HEK293 (cell line): ENCODE measurements around the gene COQ8A.

Experiments used
- CTCF ChIA-PET: fragments of 350-600 bp; formaldehyde crosslinking; extraction: SDS; loops from one replicate; lab custom pipeline; 2021; ENCODE audit warnings: antibody characterized with exemption; lab: Yijun Ruan, JAX
- POLR2A ChIA-PET: fragments of 300-600 bp; formaldehyde crosslinking; extraction: SDS; loops from one replicate; lab custom pipeline; 2020; ENCODE audit warnings: antibody characterized with exemption, inconsistent platforms; lab: Yijun Ruan, JAX
- H3K27ac ChIP-seq: fragments of 200-500 bp; sonication (Bioruptor generic); 2 replicates; pipeline ENCODE4 v1.5.1; 2014; ENCODE audit warnings: low read depth, low read length, control low read depth, inconsistent platforms; ENCODE audit errors: extremely low read depth
- H3K36me3 ChIP-seq, 2 experiments: fragments of 200-500 bp in 1 of 2; sonication (Bioruptor generic) in 1 of 2; 1 replicate in 1 of 2; 2 replicates in 1 of 2; pipeline ENCODE4 v1.5.1; 2014 to 2017; ENCODE audit warnings: inconsistent platforms in 2 of 2, low read length in 2 of 2; ENCODE audit not compliant: control insufficient read depth in 2 of 2, insufficient read depth in 1 of 2
- H3K4me1 ChIP-seq: fragments of 200-500 bp; sonication (Bioruptor generic); 2 replicates; pipeline ENCODE4 v1.5.1; 2014; ENCODE audit warnings: mild to moderate bottlenecking, low read length, inconsistent platforms; ENCODE audit not compliant: control insufficient read depth, insufficient read depth
- H3K4me3 ChIP-seq: 2 replicates; pipeline ENCODE4 v1.5.1; 2011; ENCODE audit warnings: low read depth, mild to moderate bottlenecking, control low read depth, low read length, moderate library complexity
- H3K9me3 ChIP-seq: fragments of 200-500 bp; sonication (Bioruptor generic); 2 replicates; pipeline ENCODE4 v1.5.1; 2014; ENCODE audit warnings: low read depth, low read length, inconsistent platforms; ENCODE audit not compliant: control insufficient read depth, insufficient read depth
- EGR2 ChIP-seq: fragments of 450-650 bp; formaldehyde crosslinking; IDR thresholded peaks from 2 replicates; pipeline ENCODE4 v1.5.1; 2016; ENCODE audit warnings: low read depth, missing biosample characterization, missing genetic modification characterization
- GFI1B ChIP-seq: fragments of 450-650 bp; formaldehyde crosslinking; IDR thresholded peaks from 2 replicates; pipeline ENCODE4 v1.5.1; 2016; ENCODE audit warnings: missing biosample characterization, missing genetic modification characterization
- MZF1 ChIP-seq: fragments of 450-650 bp; formaldehyde crosslinking; IDR thresholded peaks from 2 replicates; pipeline ENCODE4 v1.5.1; 2017; ENCODE audit warnings: missing biosample characterization, missing genetic modification characterization, borderline replicate concordance
- RBAK ChIP-seq: fragments of 450-650 bp; formaldehyde crosslinking; IDR thresholded peaks from 2 replicates; pipeline ENCODE4 v1.5.1; 2016; ENCODE audit warnings: missing biosample characterization, missing genetic modification characterization
- SCRT1 ChIP-seq: fragments of 450-650 bp; formaldehyde crosslinking; IDR thresholded peaks from 2 replicates; pipeline ENCODE4 v1.5.1; 2016; ENCODE audit warnings: missing biosample characterization, missing genetic modification characterization, borderline replicate concordance
- SETDB1 ChIP-seq: IDR thresholded peaks from one replicate; pipeline ENCODE4 v1.6.1; 2017; ENCODE audit warnings: mild to moderate bottlenecking, low read length, moderate library complexity, mixed read lengths; ENCODE audit not compliant: insufficient read length
- TRIM28 ChIP-seq: IDR thresholded peaks from 2 replicates; pipeline ENCODE4 v1.6.1; 2011; ENCODE audit warnings: low read length, control low read depth, borderline replicate concordance
- ZNF133 ChIP-seq: fragments of 450-650 bp; formaldehyde crosslinking; IDR thresholded peaks from 2 replicates; pipeline ENCODE4 v1.5.1; 2016; ENCODE audit warnings: missing biosample characterization, missing genetic modification characterization
- ZNF140 ChIP-seq: fragments of 450-650 bp; formaldehyde crosslinking; IDR thresholded peaks from 2 replicates; pipeline ENCODE4 v1.5.1; 2016; ENCODE audit warnings: missing biosample characterization, missing genetic modification characterization
- ZNF248 ChIP-seq: fragments of 450-650 bp; formaldehyde crosslinking; IDR thresholded peaks from 2 replicates; pipeline ENCODE4 v1.5.1; 2017; ENCODE audit warnings: missing biosample characterization, missing genetic modification characterization
- ZNF404 ChIP-seq: fragments of 450-650 bp; formaldehyde crosslinking; IDR thresholded peaks from 2 replicates; pipeline ENCODE4 v1.5.1; 2017; ENCODE audit warnings: missing biosample characterization, missing genetic modification characterization
- ZNF423 ChIP-seq: fragments of 450-650 bp; formaldehyde crosslinking; IDR thresholded peaks from 2 replicates; pipeline ENCODE4 v1.5.1; 2016; ENCODE audit warnings: missing biosample characterization, missing genetic modification characterization
- ZNF596 ChIP-seq: fragments of 450-650 bp; IDR thresholded peaks from 2 replicates; pipeline ENCODE4 v1.5.0; 2018; ENCODE audit warnings: missing biosample characterization, mild to moderate bottlenecking, missing genetic modification characterization, moderate library complexity
- ZNF610 ChIP-seq: fragments of 450-650 bp; formaldehyde crosslinking; IDR thresholded peaks from 2 replicates; pipeline ENCODE4 v1.5.1; 2016; ENCODE audit warnings: missing biosample characterization, missing genetic modification characterization, borderline replicate concordance
- TF ChIP-seq, protein P1 (sequence below): fragments of 450-650 bp; formaldehyde crosslinking; IDR thresholded peaks from 2 replicates; pipeline ENCODE4 v1.5.1; 2016; ENCODE audit warnings: missing biosample characterization, missing genetic modification characterization
- TF ChIP-seq, protein P2 (sequence below): fragments of 450-650 bp; formaldehyde crosslinking; IDR thresholded peaks from 2 replicates; pipeline ENCODE4; 2016; ENCODE audit warnings: missing biosample characterization, missing genetic modification characterization

Gene COQ8A

DNA sequence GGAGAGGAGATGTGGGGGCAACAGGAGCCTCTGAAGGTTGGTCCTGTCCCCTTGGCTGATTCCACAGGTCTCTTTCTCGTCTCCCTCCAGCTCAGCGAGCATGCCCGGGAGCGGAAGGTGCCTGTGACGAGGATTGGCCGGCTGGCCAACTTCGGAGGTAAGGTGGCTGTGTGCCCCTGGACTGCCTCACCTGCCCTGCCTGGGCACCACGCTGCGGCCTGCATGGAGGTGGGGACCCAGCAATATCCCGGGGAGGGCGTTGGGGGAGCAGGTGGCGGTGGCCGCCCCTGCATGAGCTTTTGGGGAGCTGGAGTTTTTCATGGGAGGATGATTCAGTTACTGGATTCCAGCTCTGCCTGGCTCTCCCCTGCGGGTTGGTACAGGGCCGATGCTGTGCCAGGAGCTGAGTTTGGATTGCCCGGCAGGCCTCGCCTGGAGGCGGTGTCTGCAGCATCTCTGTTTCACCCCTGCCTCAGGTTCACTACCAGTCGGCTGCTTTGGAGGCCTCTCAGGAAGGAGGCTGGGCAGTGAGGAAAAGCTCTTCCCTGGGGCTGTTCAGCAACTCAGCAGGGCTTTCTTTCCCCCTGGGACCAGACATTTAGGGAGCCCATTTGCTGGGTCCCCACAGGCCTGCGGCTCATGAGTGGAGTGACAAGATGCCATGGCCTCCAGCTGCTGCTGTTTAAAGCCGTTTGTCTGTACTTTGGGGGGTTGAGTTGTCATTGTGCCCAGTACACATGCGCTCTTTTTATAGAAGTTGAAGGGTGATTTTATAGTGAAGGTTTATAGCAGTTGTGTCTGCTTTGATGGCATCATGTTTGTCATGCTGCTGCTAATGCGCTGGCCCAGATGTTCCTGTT, 25.7 kb downstream of the COQ8A start:
- POLR2A ChIA-PET = no interaction called here

DNA sequence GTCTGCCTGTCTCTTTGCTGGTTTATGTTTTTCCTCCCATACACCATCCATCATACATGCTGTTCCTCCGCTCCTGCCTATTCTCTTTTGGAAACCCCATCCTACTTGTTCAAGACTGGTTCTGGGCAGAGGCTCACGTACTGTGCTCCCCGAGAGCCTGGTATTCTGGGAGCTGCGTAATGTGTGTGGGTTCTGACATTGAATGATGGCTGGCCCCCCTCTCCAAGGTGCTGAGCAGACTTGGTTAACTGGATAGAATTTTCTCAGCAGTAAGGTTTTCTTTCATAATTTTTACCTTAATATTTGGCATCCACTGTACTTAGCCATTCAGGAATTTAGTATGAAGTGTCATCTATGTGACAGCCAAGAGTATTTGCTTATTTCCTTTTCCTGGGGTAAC, 26.6 kb downstream of the COQ8A start:
- ChIA-PET POLR2A (no interaction called here), CTCF (no interaction called here)
- Histone ChIP-seq H3K27ac (no peak overlapping the region), H3K4me3 (no peak overlapping the region), H3K36me3 (peaks cover 11 to 45% of the 10 kb centered on the region in 2 experiments; a peak in 2 of 3 replicates), H3K4me1 (no peaks in the 10 kb centered on the region), H3K9me3 (no peaks in the 10 kb centered on the region)
- no peak for TF ChIP-seq GFI1B (tag by site-specific recombination)
- TF ChIP-seq, protein P1, sequence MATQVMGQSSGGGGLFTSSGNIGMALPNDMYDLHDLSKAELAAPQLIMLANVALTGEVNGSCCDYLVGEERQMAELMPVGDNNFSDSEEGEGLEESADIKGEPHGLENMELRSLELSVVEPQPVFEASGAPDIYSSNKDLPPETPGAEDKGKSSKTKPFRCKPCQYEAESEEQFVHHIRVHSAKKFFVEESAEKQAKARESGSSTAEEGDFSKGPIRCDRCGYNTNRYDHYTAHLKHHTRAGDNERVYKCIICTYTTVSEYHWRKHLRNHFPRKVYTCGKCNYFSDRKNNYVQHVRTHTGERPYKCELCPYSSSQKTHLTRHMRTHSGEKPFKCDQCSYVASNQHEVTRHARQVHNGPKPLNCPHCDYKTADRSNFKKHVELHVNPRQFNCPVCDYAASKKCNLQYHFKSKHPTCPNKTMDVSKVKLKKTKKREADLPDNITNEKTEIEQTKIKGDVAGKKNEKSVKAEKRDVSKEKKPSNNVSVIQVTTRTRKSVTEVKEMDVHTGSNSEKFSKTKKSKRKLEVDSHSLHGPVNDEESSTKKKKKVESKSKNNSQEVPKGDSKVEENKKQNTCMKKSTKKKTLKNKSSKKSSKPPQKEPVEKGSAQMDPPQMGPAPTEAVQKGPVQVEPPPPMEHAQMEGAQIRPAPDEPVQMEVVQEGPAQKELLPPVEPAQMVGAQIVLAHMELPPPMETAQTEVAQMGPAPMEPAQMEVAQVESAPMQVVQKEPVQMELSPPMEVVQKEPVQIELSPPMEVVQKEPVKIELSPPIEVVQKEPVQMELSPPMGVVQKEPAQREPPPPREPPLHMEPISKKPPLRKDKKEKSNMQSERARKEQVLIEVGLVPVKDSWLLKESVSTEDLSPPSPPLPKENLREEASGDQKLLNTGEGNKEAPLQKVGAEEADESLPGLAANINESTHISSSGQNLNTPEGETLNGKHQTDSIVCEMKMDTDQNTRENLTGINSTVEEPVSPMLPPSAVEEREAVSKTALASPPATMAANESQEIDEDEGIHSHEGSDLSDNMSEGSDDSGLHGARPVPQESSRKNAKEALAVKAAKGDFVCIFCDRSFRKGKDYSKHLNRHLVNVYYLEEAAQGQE (tag by site-specific recombination) = peak; percentile 85; the same call in 1 of the 2 replicates

More for the DNA sequence above, 25.7 kb downstream of the COQ8A start:
- H3K27ac ChIP-seq = no peak overlapping the region
- no peak for TF ChIP-seq ZNF404 (tag by site-specific recombination)
- TF ChIP-seq SCRT1 (tag by site-specific recombination) = 0 out of 2 replicates have a peak, but pooled peaks have one; percentile 15
- TF ChIP-seq, all 188 proteins: peak for 1
- Histone ChIP-seq H3K4me1 (no peaks in the 10 kb centered on the region), H3K36me3 (peaks cover 7 to 43% of the 10 kb centered on the region in 2 experiments; a peak in 2 of 3 replicates), H3K4me3 (no peak overlapping the region), H3K9me3 (no peaks in the 10 kb centered on the region)
- CTCF ChIA-PET = no interaction called here

DNA sequence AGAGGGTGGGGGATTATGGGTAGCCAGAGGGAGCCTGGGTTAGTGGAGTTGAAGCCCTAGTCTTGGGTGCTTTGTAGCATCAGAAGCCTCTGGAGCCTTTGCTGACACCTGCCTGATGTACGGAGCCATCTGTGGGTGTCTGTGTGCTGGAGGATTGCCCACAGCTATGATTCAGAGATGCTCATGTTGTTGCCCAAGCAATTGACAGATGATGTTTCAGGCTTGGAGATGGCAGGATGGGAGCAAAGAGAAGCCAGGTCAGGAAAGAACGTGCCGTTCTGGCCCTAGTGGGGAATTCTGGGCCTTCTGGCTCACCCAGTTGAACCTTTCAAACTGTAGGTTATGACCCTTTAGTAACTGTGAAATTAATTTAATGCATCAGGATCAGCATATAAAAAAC, 27.6 kb downstream of the COQ8A start:
- peaks cover 11 to 47% of the 10 kb centered on the region in 2 experiments; a peak in 2 of 3 replicates for H3K36me3 ChIP-seq
- H3K27ac ChIP-seq = no peak overlapping the region
- TF ChIP-seq ZNF248 (tag by site-specific recombination) (no peak), RBAK (tag by site-specific recombination) (no peak), ZNF423 (tag by site-specific recombination) (no peak), EGR2 (tag by site-specific recombination) (0 out of 2 replicates have a peak, but pooled peaks have one; percentile 14), ZNF596 (tag by site-specific recombination) (no peak)
- ChIA-PET CTCF (interaction anchor here (0.7 kb wide), 1 partner anchor 16 kb away, joined by 3 read pairs; no protein-coding TSS in a partner anchor), POLR2A (no interaction called here)
- no peaks in the 10 kb centered on the region for H3K4me1 ChIP-seq
- no peak overlapping the region for H3K4me3 ChIP-seq
- H3K9me3 ChIP-seq = no peaks in the 10 kb centered on the region

DNA sequence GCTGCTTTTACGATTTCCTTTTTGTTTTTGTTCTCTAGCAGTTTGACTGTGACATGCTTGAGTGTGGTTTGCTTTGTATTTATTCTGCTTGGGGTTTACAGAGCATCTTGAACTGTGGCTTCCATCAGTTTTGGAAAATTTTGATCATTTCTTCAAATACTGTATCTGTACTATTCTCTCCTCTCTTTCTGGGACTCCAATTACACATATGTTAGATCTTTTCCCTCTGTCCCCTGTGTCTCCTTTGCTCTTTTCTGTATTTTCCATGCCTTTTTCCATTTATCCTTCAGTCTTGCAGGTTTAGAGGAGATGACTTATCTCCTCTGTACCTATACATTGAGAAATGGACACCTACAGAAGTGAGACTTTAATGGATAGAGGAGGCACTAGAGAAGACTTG, 31.7 kb downstream of the COQ8A start:
- H3K27ac ChIP-seq = no peak overlapping the region
- H3K36me3 ChIP-seq = peaks cover 11 to 26% of the 10 kb centered on the region in 2 experiments; a peak in 2 of 3 replicates
- H3K4me3 ChIP-seq = no peak overlapping the region
- H3K9me3 ChIP-seq = no peaks in the 10 kb centered on the region
- 0 out of 2 replicates have a peak, but pooled peaks have one; percentile 14 for TF ChIP-seq ZNF610
- no peak for TF ChIP-seq MZF1 (tag by site-specific recombination)
- TF ChIP-seq, protein P2, sequence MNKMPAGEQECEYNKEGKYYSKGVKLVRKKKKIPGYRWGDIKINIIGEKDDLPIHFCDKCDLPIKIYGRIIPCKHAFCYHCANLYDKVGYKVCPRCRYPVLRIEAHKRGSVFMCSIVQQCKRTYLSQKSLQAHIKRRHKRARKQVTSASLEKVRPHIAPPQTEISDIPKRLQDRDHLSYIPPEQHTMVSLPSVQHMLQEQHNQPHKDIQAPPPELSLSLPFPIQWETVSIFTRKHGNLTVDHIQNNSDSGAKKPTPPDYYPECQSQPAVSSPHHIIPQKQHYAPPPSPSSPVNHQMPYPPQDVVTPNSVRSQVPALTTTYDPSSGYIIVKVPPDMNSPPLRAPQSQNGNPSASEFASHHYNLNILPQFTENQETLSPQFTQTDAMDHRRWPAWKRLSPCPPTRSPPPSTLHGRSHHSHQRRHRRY = no peak
- TF ChIP-seq ZNF140 (tag by site-specific recombination) = 0 out of 2 replicates have a peak, but pooled peaks have one; percentile 4
- peak; percentile 87; the same call in 1 of the 2 replicates for TF ChIP-seq TRIM28
- TF ChIP-seq ZNF133 = peak; percentile 100
- peak; percentile 87 for TF ChIP-seq SETDB1
- TF ChIP-seq, all 188 proteins: peak for 5
- ChIA-PET POLR2A (no interaction called here), CTCF (interaction anchor here (0.6 to 0.8 kb wide), 2 partner anchors 320 to 774 kb away, joined by 3 to 5 read pairs; no protein-coding TSS in a partner anchor)
- H3K4me1 ChIP-seq = no peaks in the 10 kb centered on the region
